Measurements from ENCODE around the gene RB1.

DNA sequence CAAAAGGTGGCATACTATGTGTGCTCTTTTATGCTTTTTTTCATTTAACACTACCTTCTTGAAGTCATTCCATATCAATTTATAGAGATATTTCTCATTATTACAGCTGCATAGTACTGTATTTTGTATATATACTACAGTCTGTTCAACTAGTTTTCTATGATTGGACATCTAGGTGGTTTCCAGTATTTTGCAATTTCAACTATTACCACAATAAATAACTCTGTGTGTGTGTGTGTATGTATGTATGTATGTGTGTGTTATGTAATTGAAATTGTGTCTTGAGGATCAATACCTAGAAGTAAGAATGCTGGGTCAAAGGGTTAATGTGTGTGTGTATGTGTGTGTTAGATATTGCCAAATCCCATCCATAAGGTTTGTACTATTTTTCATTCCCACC, 102.3 kb downstream of the RB1 start:
- no peak for TF ChIP-seq POLR2AphosphoS5 (IDR thresholded peaks at IDR 0.05; ENCODE audit: low read depth, low read length)
- TF ChIP-seq TAF1 (IDR thresholded peaks at IDR 0.05; ENCODE audit: borderline replicate concordance, insufficient read depth, low read length) = no peak
- TF ChIP-seq SIN3A (IDR thresholded peaks at IDR 0.05; ENCODE audit: borderline replicate concordance, insufficient read depth, low read length) = no peak
- no peak for TF ChIP-seq REST (IDR thresholded peaks at IDR 0.05; ENCODE audit: insufficient read depth in 1 of 2, low read depth in 2 of 2, low read length in 2 of 2)
- TF ChIP-seq FOXP2 (optimal IDR thresholded peaks at IDR 0.05; ENCODE audit: borderline replicate concordance, extremely low read depth, extremely low read length, insufficient read depth) = no peak

All from PFSK-1 (cell line).